Fibroblast of skin of back (primary cell): Measurements from ENCODE around the gene PIGC.

Source experiments
- DNase-seq: peaks from one replicate; pipeline ENCODE4 v3.0.0-alpha.2; 2013

The PIGC gene

GRCh38 chr1:172398193-172398592 is 45.7 kb downstream of the PIGC start:
- no peak for DNase-seq

- DNase-seq: no peak
These were observed 46.2 kb downstream of the PIGC start for GRCh38 chr1:172397633-172398032.

GRCh38 chr1:172397221-172397620 is 46.6 kb downstream of the PIGC start:
- DNase-seq: peak; percentile 59

GRCh38 chr1:172395576-172395975 is 48.3 kb downstream of the PIGC start:
- DNase-seq: no peak

GRCh38 chr1:172394811-172395210 is 49.1 kb downstream of the PIGC start:
- no peak for DNase-seq

- DNase-seq: no peak
These were observed 49.6 kb downstream of the PIGC start for GRCh38 chr1:172394141-172394751.

- no peak for DNase-seq
These were observed 50.5 kb downstream of the PIGC start for GRCh38 chr1:172393354-172393753.

- no peak for DNase-seq
These were observed 51.9 kb downstream of the PIGC start for GRCh38 chr1:172391976-172392375.
